Mammary epithelial cell (primary cell): ENCODE results near the gene ZFAND3.

ENCODE experiments used
- EZH2 ChIP-seq: IDR thresholded peaks from 2 replicates; pipeline ENCODE4 v1.6.1; 2012; ENCODE audit warnings: low read length, inconsistent platforms, borderline replicate concordance
- TF ChIP-seq, protein P1 (sequence below), 2 donors: IDR thresholded peaks in 1 of 2; conservative IDR thresholded peaks in 1 of 2; 2 replicates each; pipeline ENCODE4 v1.5.1; 2011 to 2012; ENCODE audit warnings: inconsistent platforms in 2 of 2, low read length in 2 of 2, mild to moderate bottlenecking in 2 of 2, control low read depth in 1 of 2, low read depth in 1 of 2; ENCODE audit not compliant: insufficient read depth in 1 of 2; ENCODE audit errors: extremely low read depth in 1 of 2

DNA sequence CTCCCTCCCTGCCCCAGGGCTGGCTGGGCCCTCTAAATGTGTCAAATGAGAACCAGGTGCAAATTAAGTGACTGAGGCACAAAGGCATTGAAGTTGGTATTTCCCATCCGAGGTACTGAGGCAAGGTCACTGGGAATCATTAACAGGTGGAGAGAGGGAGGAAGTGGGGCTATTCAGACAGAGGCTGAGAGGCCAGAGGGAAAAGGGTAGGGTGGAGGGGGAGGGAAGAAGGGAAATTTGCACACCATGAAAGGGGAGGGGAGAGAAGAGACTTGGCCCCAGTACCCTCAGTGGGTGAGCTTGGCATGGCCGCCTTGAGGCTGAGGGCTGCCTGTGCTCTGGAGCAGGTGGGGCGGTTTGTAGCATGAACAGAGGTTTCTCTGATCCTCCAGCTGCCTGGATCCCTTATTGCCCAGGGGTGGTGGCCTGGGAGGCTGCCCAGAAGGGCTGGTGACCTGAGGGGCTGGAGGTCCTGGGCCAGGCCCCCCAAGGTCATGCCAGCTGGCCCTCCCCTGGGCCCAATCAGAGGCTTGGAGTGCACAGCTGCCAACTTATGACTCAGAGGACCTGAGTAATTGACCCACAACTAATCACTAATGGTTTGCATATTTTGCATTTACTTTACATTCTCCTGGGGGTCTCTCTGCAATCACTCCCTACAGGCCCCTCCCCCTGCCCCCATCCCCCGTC, 40.3 kb upstream of the ZFAND3 start:
- TF ChIP-seq, protein P1, sequence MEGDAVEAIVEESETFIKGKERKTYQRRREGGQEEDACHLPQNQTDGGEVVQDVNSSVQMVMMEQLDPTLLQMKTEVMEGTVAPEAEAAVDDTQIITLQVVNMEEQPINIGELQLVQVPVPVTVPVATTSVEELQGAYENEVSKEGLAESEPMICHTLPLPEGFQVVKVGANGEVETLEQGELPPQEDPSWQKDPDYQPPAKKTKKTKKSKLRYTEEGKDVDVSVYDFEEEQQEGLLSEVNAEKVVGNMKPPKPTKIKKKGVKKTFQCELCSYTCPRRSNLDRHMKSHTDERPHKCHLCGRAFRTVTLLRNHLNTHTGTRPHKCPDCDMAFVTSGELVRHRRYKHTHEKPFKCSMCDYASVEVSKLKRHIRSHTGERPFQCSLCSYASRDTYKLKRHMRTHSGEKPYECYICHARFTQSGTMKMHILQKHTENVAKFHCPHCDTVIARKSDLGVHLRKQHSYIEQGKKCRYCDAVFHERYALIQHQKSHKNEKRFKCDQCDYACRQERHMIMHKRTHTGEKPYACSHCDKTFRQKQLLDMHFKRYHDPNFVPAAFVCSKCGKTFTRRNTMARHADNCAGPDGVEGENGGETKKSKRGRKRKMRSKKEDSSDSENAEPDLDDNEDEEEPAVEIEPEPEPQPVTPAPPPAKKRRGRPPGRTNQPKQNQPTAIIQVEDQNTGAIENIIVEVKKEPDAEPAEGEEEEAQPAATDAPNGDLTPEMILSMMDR (conservative IDR thresholded peaks at IDR 0.05 in 1 of 2, IDR thresholded peaks at IDR 0.05 in 1 of 2; ENCODE audit: extremely low read depth in 1 of 2, insufficient read depth in 1 of 2, low read depth in 1 of 2, low read length in 2 of 2) = no peak
- no peak for TF ChIP-seq EZH2
